MM.1S (cell line): ENCODE data around the gene MBL2.

Experiments
- CTCF ChIP-seq: fragments of 300-600 bp; sonication (generic); IDR thresholded peaks from 2 replicates; pipeline ENCODE4 v1.5.1; 2016; ENCODE audit warnings: antibody characterized with exemption, low read length, mixed read lengths
- EZH2phosphoT487 ChIP-seq: fragments of 300-600 bp; sonication (generic); IDR thresholded peaks from 2 replicates; pipeline ENCODE4 v1.6.1; 2018; ENCODE audit warnings: antibody characterized with exemption, low read length

- TF ChIP-seq CTCF (no peak), EZH2phosphoT487 (no peak)
Observed at GRCh38 chr10:52785418-52785817, 12.8 kb upstream of the MBL2 start.
